Measurements from ENCODE around the gene PPIF. TPM values are rescaled to one million over a fixed set of nuclear protein-coding genes. Genes with fewer than 3 reads are reported as not detected.

Gene PPIF
- total RNA-seq, 2 donors from 2014 or later: 50.4 to 51.0 TPM

DNA sequence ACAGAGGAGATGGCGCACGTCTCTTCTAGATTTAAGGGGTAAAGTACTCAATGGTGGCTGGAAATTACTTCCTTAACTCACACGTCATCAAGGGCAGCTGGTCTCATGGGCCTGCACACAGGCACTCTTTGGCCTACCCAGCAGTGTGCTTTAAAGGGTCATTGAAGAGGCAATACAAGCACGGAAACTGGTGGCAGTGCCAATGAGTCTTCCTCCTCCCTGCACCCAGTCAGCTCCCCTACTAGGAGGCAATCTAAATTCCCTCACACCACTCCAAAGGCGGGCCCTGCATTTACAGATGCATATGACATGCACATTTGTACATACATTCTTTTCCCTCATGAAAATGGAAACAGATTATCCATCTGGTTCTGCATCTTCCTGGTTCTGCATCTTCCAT is 47.4 kb downstream of the PPIF start:
- Histone ChIP-seq H3K27ac (ENCODE audit: low read depth, low read length) (no peak overlapping the region), H3K4me1 (ENCODE audit: control insufficient read depth, insufficient read depth, low read length) (peaks cover 5% of the 10 kb centered on the region), H3K4me3 (ENCODE audit: low read length) (no peak overlapping the region), H3K9me3 (ENCODE audit: control insufficient read depth, low read length) (no peaks in the 10 kb centered on the region), H3K36me3 (ENCODE audit: control insufficient read depth, insufficient read depth, low read length) (no peaks in the 10 kb centered on the region), H3K27me3 (ENCODE audit: control insufficient read depth, insufficient read depth, low read length, poor library complexity, severe bottlenecking) (no peaks in the 10 kb centered on the region), H3K9ac (ENCODE audit: extremely low read depth, low read length, poor library complexity, severe bottlenecking) (no peak overlapping the region)
- Mint-ChIP-seq H3K27me3 (ENCODE audit: insufficient read depth) (no peaks in the 10 kb centered on the region), H3K36me3 (ENCODE audit: low read depth) (peaks cover 4% of the 10 kb centered on the region), H3K4me3 (no peak overlapping the region), H3K4me1 (peaks cover 7% of the 10 kb centered on the region), H3K9me3 (no peaks in the 10 kb centered on the region), H3K27ac (no peak overlapping the region)
- TF ChIP-seq, protein P1, sequence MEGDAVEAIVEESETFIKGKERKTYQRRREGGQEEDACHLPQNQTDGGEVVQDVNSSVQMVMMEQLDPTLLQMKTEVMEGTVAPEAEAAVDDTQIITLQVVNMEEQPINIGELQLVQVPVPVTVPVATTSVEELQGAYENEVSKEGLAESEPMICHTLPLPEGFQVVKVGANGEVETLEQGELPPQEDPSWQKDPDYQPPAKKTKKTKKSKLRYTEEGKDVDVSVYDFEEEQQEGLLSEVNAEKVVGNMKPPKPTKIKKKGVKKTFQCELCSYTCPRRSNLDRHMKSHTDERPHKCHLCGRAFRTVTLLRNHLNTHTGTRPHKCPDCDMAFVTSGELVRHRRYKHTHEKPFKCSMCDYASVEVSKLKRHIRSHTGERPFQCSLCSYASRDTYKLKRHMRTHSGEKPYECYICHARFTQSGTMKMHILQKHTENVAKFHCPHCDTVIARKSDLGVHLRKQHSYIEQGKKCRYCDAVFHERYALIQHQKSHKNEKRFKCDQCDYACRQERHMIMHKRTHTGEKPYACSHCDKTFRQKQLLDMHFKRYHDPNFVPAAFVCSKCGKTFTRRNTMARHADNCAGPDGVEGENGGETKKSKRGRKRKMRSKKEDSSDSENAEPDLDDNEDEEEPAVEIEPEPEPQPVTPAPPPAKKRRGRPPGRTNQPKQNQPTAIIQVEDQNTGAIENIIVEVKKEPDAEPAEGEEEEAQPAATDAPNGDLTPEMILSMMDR (conservative IDR thresholded peaks at IDR 0.05): no peak
- WGBS, 2 experiments (ENCODE audit: insufficient coverage in 1 of 2, insufficient read length in 1 of 2): 80 to 88% methylated on average over 5 of the region's 5 CpGs
- no peak for DNase-seq

DNA sequence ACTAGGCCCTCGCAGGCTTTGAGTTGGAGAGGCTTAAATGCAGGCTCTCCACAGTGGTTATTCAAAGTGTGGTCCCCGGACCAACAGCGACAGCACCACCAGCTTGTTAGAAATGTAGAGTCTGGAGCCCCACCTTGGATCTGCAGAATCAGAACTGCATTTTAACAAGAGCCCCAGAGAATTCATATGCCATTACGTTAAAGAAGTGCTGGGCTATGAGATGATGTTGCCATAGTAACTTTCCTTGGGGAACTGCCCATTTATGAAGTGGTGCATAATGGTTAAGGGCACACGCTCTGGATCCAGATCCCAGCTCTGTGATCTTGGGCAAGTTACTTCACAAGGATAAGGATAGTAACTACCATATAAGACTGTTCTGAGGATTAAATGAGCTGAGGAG is 49.3 kb downstream of the PPIF start:
- Histone ChIP-seq H3K27me3 (ENCODE audit: control insufficient read depth, insufficient read depth, low read length, poor library complexity, severe bottlenecking) (no peaks in the 10 kb centered on the region), H3K27ac (ENCODE audit: low read depth, low read length) (no peak overlapping the region), H3K9me3 (ENCODE audit: control insufficient read depth, low read length) (no peaks in the 10 kb centered on the region), H3K4me1 (ENCODE audit: control insufficient read depth, insufficient read depth, low read length) (peaks cover 5% of the 10 kb centered on the region), H3K36me3 (ENCODE audit: control insufficient read depth, insufficient read depth, low read length) (no peaks in the 10 kb centered on the region), H3K4me3 (ENCODE audit: low read length) (no peak overlapping the region), H3K9ac (ENCODE audit: extremely low read depth, low read length, poor library complexity, severe bottlenecking) (no peak overlapping the region)
- Mint-ChIP-seq H3K4me1 (peaks cover 9% of the 10 kb centered on the region), H3K4me3 (no peak overlapping the region), H3K9me3 (no peaks in the 10 kb centered on the region), H3K27ac (no peak overlapping the region), H3K36me3 (ENCODE audit: low read depth) (peaks cover 4% of the 10 kb centered on the region), H3K27me3 (ENCODE audit: insufficient read depth) (no peaks in the 10 kb centered on the region)
- 90 to 98% methylated on average over 5 of the region's 5 CpGs for WGBS, 2 experiments (ENCODE audit: insufficient coverage in 1 of 2, insufficient read length in 1 of 2)
- TF ChIP-seq, protein P1 (conservative IDR thresholded peaks at IDR 0.05): no peak
- DNase-seq: no peak

GRCh38 chr10:79397051-79397450 is 49.8 kb downstream of the PPIF start:
- Mint-ChIP-seq H3K27me3 (ENCODE audit: insufficient read depth) (no peaks in the 10 kb centered on the region), H3K9me3 (no peaks in the 10 kb centered on the region), H3K27ac (no peak overlapping the region), H3K36me3 (ENCODE audit: low read depth) (peaks cover 4% of the 10 kb centered on the region), H3K4me3 (no peak overlapping the region), H3K4me1 (peaks cover 9% of the 10 kb centered on the region)
- TF ChIP-seq, protein P1 (conservative IDR thresholded peaks at IDR 0.05): no peak
- no peaks in the 10 kb centered on the region for H3K27me3 ChIP-seq (ENCODE audit: control insufficient read depth, insufficient read depth, low read length, poor library complexity, severe bottlenecking)
- no peaks in the 10 kb centered on the region for H3K36me3 ChIP-seq (ENCODE audit: control insufficient read depth, insufficient read depth, low read length)
- no peak overlapping the region for H3K27ac ChIP-seq (ENCODE audit: low read depth, low read length)
- peaks cover 5% of the 10 kb centered on the region for H3K4me1 ChIP-seq (ENCODE audit: control insufficient read depth, insufficient read depth, low read length)
- no peak for DNase-seq
- H3K9ac ChIP-seq (ENCODE audit: extremely low read depth, low read length, poor library complexity, severe bottlenecking): no peak overlapping the region
- H3K9me3 ChIP-seq (ENCODE audit: control insufficient read depth, low read length): no peaks in the 10 kb centered on the region
- 87 to 90% methylated on average over 5 to 6 of the region's 6 CpGs for whole genome bisulfite sequencing, 2 experiments (ENCODE audit: insufficient coverage in 1 of 2, insufficient read length in 1 of 2)
- H3K4me3 ChIP-seq (ENCODE audit: low read length): no peak overlapping the region

All from endodermal cell (in vitro differentiated cells).